Measurements from ENCODE around the gene OSTC. TPM values are rescaled to one million over a fixed set of nuclear protein-coding genes. Genes with fewer than 3 reads are reported as not detected.

Gene OSTC
- total RNA-seq, 1 donor from 2014 or later, result 163 TPM

GRCh38 chr4:108635070-108635655 is 15.2 kb upstream of the OSTC start:
- TF ChIP-seq CTCF (IDR thresholded peaks at IDR 0.05; ENCODE audit: unreplicated experiment), result no peak
- peaks cover 29% of the 10 kb centered on the region for H3K36me3 Mint-ChIP-seq
- no peak overlapping the region for H3K27ac Mint-ChIP-seq

GRCh38 chr4:108636246-108636645 is 14.2 kb upstream of the OSTC start:
- H3K4me3 Mint-ChIP-seq, result no peak overlapping the region
- no peak for DNase-seq (ENCODE audit: low spot score in 2 of 2, unreplicated experiment in 2 of 2)
- no peaks in the 10 kb centered on the region for H3K4me1 Mint-ChIP-seq
- H3K27me3 Mint-ChIP-seq (ENCODE audit: low read depth), result no peaks in the 10 kb centered on the region
- TF ChIP-seq CTCF (IDR thresholded peaks at IDR 0.05; ENCODE audit: unreplicated experiment), result no peak
- peak overlapping the region; percentile 51 for H3K27ac Mint-ChIP-seq
- no peaks in the 10 kb centered on the region for H3K9me3 Mint-ChIP-seq
- peaks cover 23% of the 10 kb centered on the region for H3K36me3 Mint-ChIP-seq

More at GRCh38 chr4:108635070-108635655, 15.2 kb upstream of the OSTC start:
- no peaks in the 10 kb centered on the region for H3K27me3 Mint-ChIP-seq (ENCODE audit: low read depth)
- H3K4me3 Mint-ChIP-seq, result no peak overlapping the region
- DNase-seq (ENCODE audit: low spot score in 2 of 2, unreplicated experiment in 2 of 2), result no peak
- no peaks in the 10 kb centered on the region for H3K4me1 Mint-ChIP-seq
- H3K9me3 Mint-ChIP-seq, result no peaks in the 10 kb centered on the region

- H3K27ac Mint-ChIP-seq, result no peak overlapping the region
- no peak for TF ChIP-seq CTCF (IDR thresholded peaks at IDR 0.05; ENCODE audit: unreplicated experiment)
- no peaks in the 10 kb centered on the region for H3K9me3 Mint-ChIP-seq
- no peak for DNase-seq (ENCODE audit: low spot score in 2 of 2, unreplicated experiment in 2 of 2)
- no peaks in the 10 kb centered on the region for H3K27me3 Mint-ChIP-seq (ENCODE audit: low read depth)
- H3K4me3 Mint-ChIP-seq, result no peak overlapping the region
- no peaks in the 10 kb centered on the region for H3K4me1 Mint-ChIP-seq
- H3K36me3 Mint-ChIP-seq, result peaks cover 17% of the 10 kb centered on the region
Observed at GRCh38 chr4:108637856-108638255, 12.5 kb upstream of the OSTC start.

- H3K27me3 Mint-ChIP-seq (ENCODE audit: low read depth), result no peaks in the 10 kb centered on the region
- H3K9me3 Mint-ChIP-seq, result no peaks in the 10 kb centered on the region
- no peaks in the 10 kb centered on the region for H3K36me3 Mint-ChIP-seq
- H3K4me3 Mint-ChIP-seq, result no peak overlapping the region
- no peak for TF ChIP-seq CTCF (IDR thresholded peaks at IDR 0.05; ENCODE audit: unreplicated experiment)
- peaks cover 8% of the 10 kb centered on the region for H3K4me1 Mint-ChIP-seq
- DNase-seq (ENCODE audit: low spot score in 2 of 2, unreplicated experiment in 2 of 2), result no peak
- peak overlapping the region; percentile 64 for H3K27ac Mint-ChIP-seq
Observed at GRCh38 chr4:108644237-108644636, 6.2 kb upstream of the OSTC start.

GRCh38 chr4:108646706-108647105 is 3.7 kb upstream of the OSTC start:
- Mint-ChIP-seq H3K4me3 (no peak overlapping the region), H3K4me1 (peaks cover 16% of the 10 kb centered on the region), H3K27me3 (ENCODE audit: low read depth) (no peaks in the 10 kb centered on the region), H3K9me3 (no peaks in the 10 kb centered on the region), H3K27ac (no peak overlapping the region), H3K36me3 (no peaks in the 10 kb centered on the region)
- TF ChIP-seq CTCF (IDR thresholded peaks at IDR 0.05; ENCODE audit: unreplicated experiment), result no peak
- DNase-seq (ENCODE audit: low spot score in 2 of 2, unreplicated experiment in 2 of 2), result no peak

GRCh38 chr4:108649863-108650211 is 562 bp upstream of the OSTC start:
- peak overlapping the region; percentile 97 for H3K27ac Mint-ChIP-seq
- H3K4me3 Mint-ChIP-seq, result peak overlapping the region; percentile 85
- TF ChIP-seq CTCF (IDR thresholded peaks at IDR 0.05; ENCODE audit: unreplicated experiment), result no peak

More at GRCh38 chr4:108649863-108650211, 562 bp upstream of the OSTC start:
- no peak for DNase-seq (ENCODE audit: low spot score in 2 of 2, unreplicated experiment in 2 of 2)
- no peaks in the 10 kb centered on the region for H3K9me3 Mint-ChIP-seq
- H3K36me3 Mint-ChIP-seq, result peaks cover 12% of the 10 kb centered on the region
- no peaks in the 10 kb centered on the region for H3K27me3 Mint-ChIP-seq (ENCODE audit: low read depth)
- H3K4me1 Mint-ChIP-seq, result peaks cover 15% of the 10 kb centered on the region
